Chondrocyte (in vitro differentiated cells): ENCODE data around the gene OTUD5. TPM values are rescaled to one million over a fixed set of nuclear protein-coding genes. Genes with fewer than 3 reads are reported as not detected.

Experiments used
- DNase-seq: peaks from one replicate; pipeline ENCODE4 v3.0.0; 2021; ENCODE audit warnings: mixed read lengths, low spot score
- H3K27ac Mint-ChIP-seq: one replicate; pipeline ENCODE4 v1.8.0; 2021; ENCODE audit warnings: mild to moderate bottlenecking, moderate library complexity, mixed read lengths; ENCODE audit not compliant: unreplicated experiment
- H3K27me3 Mint-ChIP-seq: 2 replicates; pipeline ENCODE4 v1.8.0; 2021; ENCODE audit warnings: low read depth, mixed read lengths
- H3K36me3 Mint-ChIP-seq: 2 replicates; pipeline ENCODE4 v1.8.0; 2021; ENCODE audit warnings: low read depth, mixed read lengths
- H3K4me1 Mint-ChIP-seq: 2 replicates; pipeline ENCODE4 v1.8.0; 2021; ENCODE audit warnings: low read depth, mild to moderate bottlenecking, mixed read lengths
- H3K4me3 Mint-ChIP-seq: one replicate; pipeline ENCODE4 v1.8.0; 2021; ENCODE audit warnings: mild to moderate bottlenecking, moderate library complexity, mixed read lengths; ENCODE audit not compliant: unreplicated experiment
- H3K9me3 Mint-ChIP-seq: 2 replicates; pipeline ENCODE4 v1.8.0; 2021; ENCODE audit warnings: low read depth, mixed read lengths
- CTCF ChIP-seq: fragments of 200-600 bp; sonication (generic); IDR thresholded peaks from 2 replicates; pipeline ENCODE4 v1.5.0; 2021; ENCODE audit warnings: antibody characterized with exemption, mild to moderate bottlenecking, moderate library complexity
- total RNA-seq: library from RNA; stranded (reverse); gene quantifications from 3 replicates; pipeline ENCODE4 v1.2.1, GENCODE V29; 2021

The OTUD5 gene
- total RNA-seq, 1 donor from 2014 or later, result 47.4 TPM

GRCh38 chrX:48897625-48898306 is 59.6 kb downstream of the OTUD5 start, which contains the start of the genes PQBP1 and TIMM17B:
TSS of gene PQBP1 (plus strand) at chrX:48897930. CDS start at chrX:48898510, 580 bp downstream.
TSS of gene TIMM17B (minus strand) at chrX:48897768. CDS start at chrX:48897749, 19 bp downstream.
- Mint-ChIP-seq H3K4me3 (peak within 1 kb of the TSS; percentile 76), H3K27me3 (no peaks in the 10 kb centered on the region), H3K4me1 (peaks cover 11% of the 10 kb centered on the region), H3K36me3 (peaks cover 5% of the 10 kb centered on the region), H3K9me3 (peaks cover 4% of the 10 kb centered on the region), H3K27ac (peak within 1 kb of the TSS; percentile 97)
- TF ChIP-seq CTCF, result no peak
- peak; percentile 94 for DNase-seq

- H3K4me3 Mint-ChIP-seq, result peak overlapping the region; percentile 76
- peaks cover 11% of the 10 kb centered on the region for H3K4me1 Mint-ChIP-seq
- H3K27ac Mint-ChIP-seq, result peak overlapping the region; percentile 97
- H3K36me3 Mint-ChIP-seq, result peaks cover 4% of the 10 kb centered on the region
- DNase-seq, result peak; percentile 90
- H3K9me3 Mint-ChIP-seq, result peaks cover 4% of the 10 kb centered on the region
- no peaks in the 10 kb centered on the region for H3K27me3 Mint-ChIP-seq
- no peak for TF ChIP-seq CTCF
These were observed 60.2 kb downstream of the OTUD5 start for GRCh38 chrX:48897157-48897624.

GRCh38 chrX:48896611-48897011 is 60.8 kb downstream of the OTUD5 start:
- H3K4me1 Mint-ChIP-seq, result peaks cover 15% of the 10 kb centered on the region

GRCh38 chrX:48894891-48895290 is 62.5 kb downstream of the OTUD5 start:
- no peak overlapping the region for H3K27ac Mint-ChIP-seq
- H3K9me3 Mint-ChIP-seq, result peaks cover 4% of the 10 kb centered on the region
- H3K36me3 Mint-ChIP-seq, result peaks cover 1% of the 10 kb centered on the region
- peaks cover 18% of the 10 kb centered on the region for H3K4me1 Mint-ChIP-seq
- peak overlapping the region; percentile 43 for H3K4me3 Mint-ChIP-seq
- no peak for DNase-seq
- no peak for TF ChIP-seq CTCF
- H3K27me3 Mint-ChIP-seq, result no peaks in the 10 kb centered on the region

More at GRCh38 chrX:48896611-48897011, 60.8 kb downstream of the OTUD5 start:
- Mint-ChIP-seq H3K9me3 (peaks cover 4% of the 10 kb centered on the region), H3K36me3 (peaks cover 3% of the 10 kb centered on the region), H3K4me3 (peak overlapping the region; percentile 76), H3K27me3 (no peaks in the 10 kb centered on the region), H3K27ac (peak overlapping the region; percentile 97)
- DNase-seq, result peak; percentile 33
- no peak for TF ChIP-seq CTCF

GRCh38 chrX:48893556-48894348 is 63.7 kb downstream of the OTUD5 start:
- H3K4me3 Mint-ChIP-seq, result no peak overlapping the region
- H3K27me3 Mint-ChIP-seq, result no peaks in the 10 kb centered on the region
- peaks cover 18% of the 10 kb centered on the region for H3K4me1 Mint-ChIP-seq
- no peak for DNase-seq
- H3K36me3 Mint-ChIP-seq, result peaks cover 1% of the 10 kb centered on the region
- no peak overlapping the region for H3K27ac Mint-ChIP-seq
- no peak for TF ChIP-seq CTCF
- H3K9me3 Mint-ChIP-seq, result peaks cover 4% of the 10 kb centered on the region
